C1 segment of cervical spinal cord (tissue), 14 donors: ENCODE measurements around the gene AKR1C3.
"Not testable (repeated sequence)": the region's sequence is repeated elsewhere in the genome, so short reads cannot be mapped to it uniquely, and the experiment has no call there.

Source experiments
- DNase-seq, 14 donors: peaks; one replicate each; lab custom pipeline; 2025; lab: John Stamatoyannopoulos, UW

The AKR1C3 gene

GRCh38 chr10:5094265-5095205 lies at the start of gene AKR1C3:
TSS of gene AKR1C3 (plus strand) at chr10:5094414. CDS start at chr10:5094445, 31 bp downstream.
- DNase-seq = no peak

- no peak for DNase-seq
Measured at GRCh38 chr10:5045095-5045494, 49.1 kb upstream of the AKR1C3 start.

- no peak for DNase-seq
Measured at GRCh38 chr10:5046410-5046809, 47.8 kb upstream of the AKR1C3 start.

- not testable (repeated sequence) for DNase-seq
Measured at GRCh38 chr10:5047055-5047454, 47.2 kb upstream of the AKR1C3 start.

- DNase-seq = no peak
Measured at GRCh38 chr10:5047912-5048628, 46.1 kb upstream of the AKR1C3 start.

GRCh38 chr10:5052951-5053500 lies 41.2 kb upstream of the AKR1C3 start:
- DNase-seq = not testable (repeated sequence)

- DNase-seq = not testable (repeated sequence)
Measured at GRCh38 chr10:5054831-5055230, 39.4 kb upstream of the AKR1C3 start.

- not testable (repeated sequence) for DNase-seq
Measured at GRCh38 chr10:5059267-5059666, 34.9 kb upstream of the AKR1C3 start.

GRCh38 chr10:5060791-5061190 lies 33.4 kb upstream of the AKR1C3 start:
- DNase-seq = not testable (repeated sequence)

- DNase-seq = no peak
Measured at GRCh38 chr10:5064656-5065055, 29.6 kb upstream of the AKR1C3 start.

- no peak for DNase-seq
Measured at GRCh38 chr10:5068274-5068984, 25.8 kb upstream of the AKR1C3 start.

GRCh38 chr10:5070648-5071410 lies 23.4 kb upstream of the AKR1C3 start:
- DNase-seq = no peak

- DNase-seq = peak in 11 of 14 donors; percentile 4 to 42 (median 10)
Measured at GRCh38 chr10:5071411-5072198, 22.6 kb upstream of the AKR1C3 start.

- DNase-seq = no peak
Measured at GRCh38 chr10:5073659-5074058, 20.6 kb upstream of the AKR1C3 start.

- no peak for DNase-seq
Measured at GRCh38 chr10:5076615-5077014, 17.6 kb upstream of the AKR1C3 start.

- DNase-seq = no peak
Measured at GRCh38 chr10:5078547-5079180, 15.6 kb upstream of the AKR1C3 start.

- no peak for DNase-seq
Measured at GRCh38 chr10:5079306-5079830, 14.8 kb upstream of the AKR1C3 start.

- no peak for DNase-seq
Measured at GRCh38 chr10:5079836-5080235, 14.4 kb upstream of the AKR1C3 start.

GRCh38 chr10:5081091-5081490 lies 13.1 kb upstream of the AKR1C3 start:
- DNase-seq = no peak
